Hepatocyte (in vitro differentiated cells): Measurements from ENCODE around the gene PDILT. TPM values are rescaled to one million over a fixed set of nuclear protein-coding genes. Genes with fewer than 3 reads are reported as not detected.

ENCODE experiments used
- DNase-seq: peaks from one replicate; pipeline ENCODE4 v3.0.0-alpha.2; 2016; ENCODE audit warnings: low spot score
- H2AFZ ChIP-seq: fragments of 200-600 bp; sonication (generic); 2 replicates; pipeline ENCODE4 v1.6.0; 2016; ENCODE audit warnings: antibody characterized with exemption, mild to moderate bottlenecking
- H3K27ac ChIP-seq: fragments of 200-600 bp; sonication (generic); 2 replicates; pipeline ENCODE4 v1.5.1; 2016; ENCODE audit warnings: mild to moderate bottlenecking
- H3K27me3 ChIP-seq: fragments of 200-600 bp; sonication (generic); 2 replicates; pipeline ENCODE4 v1.6.1; 2016
- H3K36me3 ChIP-seq: fragments of 200-600 bp; sonication (generic); replicated peaks from 2 replicates; pipeline ENCODE4 v1.5.1; 2016; ENCODE audit warnings: low read depth; ENCODE audit not compliant: insufficient read depth
- H3K4me1 ChIP-seq: fragments of 200-600 bp; sonication (generic); 2 replicates; pipeline ENCODE4 v1.5.1; 2016; ENCODE audit warnings: mild to moderate bottlenecking, moderate library complexity; ENCODE audit not compliant: insufficient read depth
- H3K4me2 ChIP-seq: fragments of 200-600 bp; sonication (generic); 2 replicates; pipeline ENCODE4 v1.6.0; 2016
- H3K4me3 ChIP-seq: fragments of 200-600 bp; sonication (generic); 2 replicates; pipeline ENCODE4 v1.5.1; 2016; ENCODE audit warnings: mild to moderate bottlenecking
- H3K79me2 ChIP-seq: fragments of 200-600 bp; sonication (generic); 2 replicates; pipeline ENCODE4 v1.6.0; 2017; ENCODE audit warnings: mild to moderate bottlenecking
- H3K9me2 ChIP-seq: fragments of 200-600 bp; sonication (generic); replicated peaks from 2 replicates; pipeline ENCODE4 v1.6.0; 2017; ENCODE audit warnings: mild to moderate bottlenecking; ENCODE audit not compliant: insufficient read depth
- H3K9me3 ChIP-seq: fragments of 200-600 bp; sonication (generic); 2 replicates; pipeline ENCODE4 v1.5.1; 2016; ENCODE audit warnings: low read depth, mild to moderate bottlenecking
- H4K20me1 ChIP-seq: fragments of 200-600 bp; sonication (generic); 2 replicates; pipeline ENCODE4 v1.6.0; 2016; ENCODE audit warnings: mild to moderate bottlenecking; ENCODE audit not compliant: insufficient read depth, poor library complexity, severe bottlenecking
- CTCF ChIP-seq: fragments of 200-600 bp; sonication (generic); IDR thresholded peaks from 2 replicates; pipeline ENCODE4 v1.5.1; 2016; ENCODE audit warnings: antibody characterized with exemption, mild to moderate bottlenecking; ENCODE audit not compliant: poor library complexity
- EZH2 ChIP-seq: fragments of 200-600 bp; sonication (generic); IDR thresholded peaks from 2 replicates; pipeline ENCODE4 v1.6.1; 2016; ENCODE audit warnings: antibody characterized with exemption, mild to moderate bottlenecking, borderline replicate concordance
- EZH2phosphoT487 ChIP-seq: fragments of 200-600 bp; sonication (generic); IDR thresholded peaks from one replicate; pipeline ENCODE4 v1.6.1; 2018; ENCODE audit warnings: antibody characterized with exemption, mild to moderate bottlenecking, low read depth, moderate library complexity; ENCODE audit not compliant: unreplicated experiment, severe bottlenecking
- WGBS: methylation state at CpG from one replicate; pipeline ENCODE4 v1.1.6; 2016; ENCODE audit warnings: low lambda C conversion rate; ENCODE audit errors: missing lambda C conversion rate; 5-methylcytosine and 5-hydroxymethylcytosine counted together
- polyA plus RNA-seq: library from polyadenylated mRNA; unstranded; fragments of >200 nt; fragmentation: Nextera tagmentation; extraction: Ambion mirVana; gene quantifications from 2 replicates; pipeline ENCODE4 v1.2.1, GENCODE V29; 2016
- total RNA-seq: library from RNA; depleted of rRNA; stranded (reverse); fragments of >200 nt; gene quantifications from 2 replicates; pipeline ENCODE4 v1.2.3, GENCODE V29; 2014

The PDILT gene
- total and polyA plus RNA-seq, 2 experiments from 2014 or later = not detected

- Histone ChIP-seq H4K20me1 (no peaks in the 10 kb centered on the region), H3K4me2 (no peak overlapping the region), H3K36me3 (no peaks in the 10 kb centered on the region), H2AFZ (no peak overlapping the region), H3K4me3 (no peak overlapping the region), H3K4me1 (no peaks in the 10 kb centered on the region), H3K9me2 (no peaks in the 10 kb centered on the region), H3K27ac (no peak overlapping the region), H3K27me3 (no peaks in the 10 kb centered on the region), H3K79me2 (no peaks in the 10 kb centered on the region), H3K9me3 (no peaks in the 10 kb centered on the region)
- no peak for DNase-seq
- WGBS = 85% methylated on average over 11 of the region's 11 CpGs
- no peak for TF ChIP-seq EZH2phosphoT487
These were observed 93.8 kb downstream of the PDILT start for GRCh38 chr16:20310421-20311395.

GRCh38 chr16:20309786-20310185 is 94.8 kb downstream of the PDILT start:
- TF ChIP-seq CTCF (no peak), EZH2phosphoT487 (no peak), EZH2 (no peak)

More at GRCh38 chr16:20309786-20310185, 94.8 kb downstream of the PDILT start:
- WGBS = 89% methylated on average over 6 of the region's 6 CpGs
- Histone ChIP-seq H3K9me2 (no peaks in the 10 kb centered on the region), H3K36me3 (no peaks in the 10 kb centered on the region), H3K4me2 (no peak overlapping the region), H3K27ac (no peak overlapping the region), H3K4me3 (no peak overlapping the region), H3K27me3 (no peaks in the 10 kb centered on the region), H4K20me1 (no peaks in the 10 kb centered on the region), H3K4me1 (no peaks in the 10 kb centered on the region), H2AFZ (no peak overlapping the region), H3K9me3 (no peaks in the 10 kb centered on the region), H3K79me2 (no peaks in the 10 kb centered on the region)
- DNase-seq = no peak

Other genes starting within 250 kb of the PDILT start
- gene GP2, start 77.2 kb downstream of the PDILT start, total RNA-seq = 14.7 and 24.8 TPM in 2 replicates
- gene GP2, start 77.2 kb downstream of the PDILT start, polyA plus RNA-seq = 17.2 and 34.6 TPM in 2 replicates
- not detected in 2 replicates for gene UMOD, start 52.0 kb downstream of the PDILT start, total RNA-seq
- gene UMOD, start 52.0 kb downstream of the PDILT start, polyA plus RNA-seq = not detected in 2 replicates
- 2.1 and 5.5 TPM in 2 replicates for gene ACSM5, start 4.8 kb upstream of the PDILT start, total RNA-seq
- gene ACSM5, start 4.8 kb upstream of the PDILT start, polyA plus RNA-seq = 3.3 and 8.9 TPM in 2 replicates
- gene ACSM2A, start 46.8 kb upstream of the PDILT start, total RNA-seq = 25.5 and 27.6 TPM in 2 replicates
- gene ACSM2A, start 46.8 kb upstream of the PDILT start, polyA plus RNA-seq = 22.0 and 33.5 TPM in 2 replicates
- 32.5 and 32.7 TPM in 2 replicates for gene ACSM2B, start 171.6 kb upstream of the PDILT start, total RNA-seq
- 23.9 and 43.6 TPM in 2 replicates for gene ACSM2B, start 171.6 kb upstream of the PDILT start, polyA plus RNA-seq